Gastroesophageal sphincter (tissue), 3 donors: Measurements from ENCODE around the gene NR6A1.

Experiments used
- EP300 ChIP-seq: sonication (generic); formaldehyde crosslinking; IDR thresholded peaks from one replicate; pipeline ENCODE4 v1.6.1; 2017; ENCODE audit warnings: antibody characterized with exemption, mild to moderate bottlenecking
- POLR2AphosphoS5 ChIP-seq: sonication (generic); formaldehyde crosslinking; IDR thresholded peaks from one replicate; pipeline ENCODE4 v1.6.1; 2017; ENCODE audit warnings: antibody characterized with exemption
- TF ChIP-seq, protein P1 (sequence below), 4 experiments: fragments of 200-600 bp in 2 of 4; fragments of 450-650 bp in 2 of 4; sonication (generic) in 1 of 4; IDR thresholded peaks; one replicate each; pipeline ENCODE4 v1.5.1; 2017 to 2019; ENCODE audit warnings: antibody characterized with exemption in 4 of 4, mild to moderate bottlenecking in 2 of 4, moderate library complexity in 2 of 4

DNA sequence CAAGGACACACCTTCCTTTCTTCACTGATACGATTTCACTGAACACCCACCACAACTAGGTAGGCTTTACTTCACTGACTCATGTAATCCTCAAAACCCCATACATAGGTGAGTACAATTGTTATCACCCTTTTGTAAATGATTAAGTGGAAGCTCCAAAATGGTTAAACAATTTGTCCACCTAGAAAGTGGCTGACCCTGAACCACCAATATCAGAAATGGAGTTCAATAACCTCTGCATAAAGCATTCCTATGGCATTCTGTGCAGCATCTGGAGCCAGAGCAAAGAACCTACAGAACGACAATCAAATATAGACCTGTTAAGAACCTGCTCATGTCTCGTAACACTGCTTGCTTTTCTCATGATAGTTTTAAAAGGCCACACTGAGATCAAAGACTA is 213.2 kb downstream of the NR6A1 start:
- TF ChIP-seq, protein P1, sequence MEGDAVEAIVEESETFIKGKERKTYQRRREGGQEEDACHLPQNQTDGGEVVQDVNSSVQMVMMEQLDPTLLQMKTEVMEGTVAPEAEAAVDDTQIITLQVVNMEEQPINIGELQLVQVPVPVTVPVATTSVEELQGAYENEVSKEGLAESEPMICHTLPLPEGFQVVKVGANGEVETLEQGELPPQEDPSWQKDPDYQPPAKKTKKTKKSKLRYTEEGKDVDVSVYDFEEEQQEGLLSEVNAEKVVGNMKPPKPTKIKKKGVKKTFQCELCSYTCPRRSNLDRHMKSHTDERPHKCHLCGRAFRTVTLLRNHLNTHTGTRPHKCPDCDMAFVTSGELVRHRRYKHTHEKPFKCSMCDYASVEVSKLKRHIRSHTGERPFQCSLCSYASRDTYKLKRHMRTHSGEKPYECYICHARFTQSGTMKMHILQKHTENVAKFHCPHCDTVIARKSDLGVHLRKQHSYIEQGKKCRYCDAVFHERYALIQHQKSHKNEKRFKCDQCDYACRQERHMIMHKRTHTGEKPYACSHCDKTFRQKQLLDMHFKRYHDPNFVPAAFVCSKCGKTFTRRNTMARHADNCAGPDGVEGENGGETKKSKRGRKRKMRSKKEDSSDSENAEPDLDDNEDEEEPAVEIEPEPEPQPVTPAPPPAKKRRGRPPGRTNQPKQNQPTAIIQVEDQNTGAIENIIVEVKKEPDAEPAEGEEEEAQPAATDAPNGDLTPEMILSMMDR (IDR thresholded peaks at IDR 0.05): no peak
- TF ChIP-seq EP300 (no peak), POLR2AphosphoS5 (no peak)
